Globus pallidus (tissue), 1 donor: ENCODE measurements around the gene S100A11.

ENCODE experiments used
- DNase-seq: peaks from one replicate; pipeline ENCODE4 v3.0.0-alpha.2; 2015; ENCODE audit warnings: low spot score

S100A11 gene

DNA sequence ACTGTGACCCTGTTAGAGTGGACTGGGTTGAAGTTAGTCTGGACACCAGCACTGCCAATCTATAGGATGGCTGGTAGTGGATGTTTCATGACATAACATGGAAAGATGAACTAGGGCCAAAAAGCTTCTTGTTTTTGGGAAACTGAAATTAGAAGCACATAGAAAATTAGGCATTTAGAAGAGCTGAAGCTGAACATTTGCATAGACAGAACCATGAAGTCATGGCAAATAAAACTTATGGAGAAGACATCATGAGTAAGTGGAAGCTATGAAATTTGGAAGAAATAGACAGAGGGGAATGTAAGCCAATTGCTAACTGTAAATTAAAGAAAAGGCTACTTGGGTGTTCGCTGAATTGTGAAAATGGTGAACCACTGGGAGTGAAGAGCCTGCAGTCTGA, 2.7 kb upstream of the S100A11 start:
- DNase-seq: no peak

DNA sequence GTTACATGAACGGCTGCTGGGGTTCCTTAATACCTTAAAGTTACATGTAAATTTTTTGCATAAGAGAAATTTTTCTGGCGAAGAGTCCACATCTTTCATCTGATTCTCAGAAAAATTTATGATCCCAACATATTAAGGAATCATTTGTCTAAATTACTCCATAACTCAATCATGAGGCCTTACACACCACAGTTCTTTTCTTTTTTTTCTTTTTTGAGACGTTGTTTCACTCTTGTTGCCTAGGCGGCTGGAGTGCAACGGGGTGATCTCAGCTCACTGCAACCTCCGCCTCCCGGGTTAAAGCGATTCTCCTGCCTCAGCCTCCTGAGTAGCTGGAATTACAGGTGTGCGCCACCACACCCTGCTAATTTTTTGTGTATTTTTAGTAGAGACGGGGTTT, 2.1 kb upstream of the S100A11 start:
- no peak for DNase-seq

DNA sequence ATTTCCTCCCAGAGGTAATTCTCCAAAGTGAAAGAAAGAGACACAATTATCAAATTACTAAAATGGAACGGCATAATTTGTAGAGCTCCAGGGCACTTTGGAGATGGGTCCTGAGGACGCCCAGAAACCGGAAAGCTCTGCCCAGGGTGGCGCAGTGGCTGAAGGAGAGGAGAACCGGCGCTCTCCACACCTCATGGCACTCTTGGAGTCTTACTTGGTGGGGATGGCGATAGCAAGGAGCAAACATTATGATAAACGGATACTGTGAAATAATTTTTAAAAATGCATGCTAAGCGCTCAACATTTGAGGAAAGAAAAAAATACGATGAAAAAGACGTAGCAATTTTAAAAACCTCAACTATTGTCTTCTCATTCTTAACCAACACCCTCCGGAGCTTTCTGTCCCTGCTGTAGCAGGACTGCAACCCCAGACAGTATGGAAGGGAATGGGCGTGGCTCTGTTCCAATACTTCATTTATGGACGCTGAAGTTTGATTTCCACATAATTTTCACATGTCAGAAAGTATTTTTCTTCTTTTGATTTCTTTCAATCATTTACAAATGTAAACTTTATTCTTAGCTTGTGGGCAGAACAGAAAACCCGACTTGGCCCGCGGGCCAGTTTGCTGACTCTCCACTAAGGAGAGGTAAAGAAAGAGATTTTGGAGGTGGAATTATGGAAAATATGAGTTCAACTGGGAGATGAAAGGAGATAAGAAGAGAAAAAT, 1.1 kb downstream of the S100A11 start:
- no peak for DNase-seq

DNA sequence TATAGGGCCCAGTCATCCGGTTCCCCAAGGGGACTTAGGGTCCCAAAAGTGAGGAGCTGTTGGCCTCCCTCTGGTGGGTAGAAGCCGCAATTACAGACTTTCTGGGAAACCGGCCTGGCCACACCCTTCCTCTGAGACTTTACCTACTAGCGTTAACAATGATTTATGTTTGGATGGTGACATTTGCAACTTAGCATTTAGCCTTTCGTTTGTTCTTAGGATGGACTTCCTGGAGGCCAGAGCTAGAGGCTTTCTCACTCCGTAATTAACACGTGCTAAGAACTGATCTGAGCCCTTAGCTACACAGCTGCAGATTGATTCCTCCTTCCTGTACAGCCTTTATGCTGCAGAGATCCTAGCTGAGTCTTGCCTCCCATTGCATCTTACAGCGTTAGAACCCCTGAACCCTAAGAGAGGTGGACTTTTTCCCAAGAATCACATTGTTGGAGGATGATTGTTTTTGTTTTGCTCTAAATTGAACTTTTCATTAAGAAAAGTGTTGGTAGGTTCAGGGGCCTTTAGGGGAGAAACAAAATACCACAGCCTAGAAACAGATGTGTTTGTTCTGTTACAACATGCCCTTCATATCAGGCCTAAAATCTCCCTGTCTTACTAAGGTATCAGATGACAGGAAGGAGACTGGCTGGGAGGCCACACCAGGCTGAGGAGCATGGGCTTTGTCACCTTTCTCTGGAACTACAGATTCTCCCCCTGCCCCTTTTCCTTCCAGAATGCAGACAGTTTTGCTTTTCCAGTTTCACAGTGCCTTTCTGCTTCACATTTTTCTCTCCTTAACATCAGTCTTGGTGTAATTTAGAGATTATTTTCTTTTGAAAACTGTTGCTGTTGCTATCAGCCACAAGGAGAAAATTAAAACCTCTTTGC, 1.9 kb downstream of the S100A11 start:
- DNase-seq: no peak

DNA sequence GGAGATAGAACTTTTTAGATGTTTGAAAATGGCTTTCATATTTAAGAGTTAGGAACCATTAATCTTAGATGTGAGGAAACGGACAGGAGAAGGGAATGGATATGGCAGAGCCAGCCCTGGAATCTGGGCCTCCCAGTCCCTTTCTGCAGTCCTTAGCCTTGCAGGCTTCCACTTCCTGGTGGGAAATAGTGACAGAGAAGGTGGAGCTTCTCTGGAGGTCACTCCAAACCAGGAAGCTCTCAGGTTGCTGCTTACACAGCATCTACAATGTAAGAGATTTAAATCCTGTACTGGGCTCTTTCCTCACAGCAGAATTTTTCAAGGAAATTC, 2.5 kb downstream of the S100A11 start:
- no peak for DNase-seq

DNA sequence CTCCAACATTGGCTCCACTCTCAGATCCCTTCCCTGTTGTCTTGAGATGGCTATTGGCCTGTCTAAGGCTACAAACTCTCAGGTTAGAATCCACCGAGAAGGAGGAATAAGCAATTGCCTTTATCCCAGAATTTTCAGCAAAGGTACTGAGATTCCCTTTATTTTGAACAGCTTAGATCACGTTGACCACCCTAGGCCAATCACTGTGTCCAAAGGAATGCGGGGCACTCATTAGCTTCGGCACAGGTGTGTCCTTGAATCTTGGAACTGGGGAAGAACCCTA, 6.9 kb downstream of the S100A11 start:
- no peak for DNase-seq

DNA sequence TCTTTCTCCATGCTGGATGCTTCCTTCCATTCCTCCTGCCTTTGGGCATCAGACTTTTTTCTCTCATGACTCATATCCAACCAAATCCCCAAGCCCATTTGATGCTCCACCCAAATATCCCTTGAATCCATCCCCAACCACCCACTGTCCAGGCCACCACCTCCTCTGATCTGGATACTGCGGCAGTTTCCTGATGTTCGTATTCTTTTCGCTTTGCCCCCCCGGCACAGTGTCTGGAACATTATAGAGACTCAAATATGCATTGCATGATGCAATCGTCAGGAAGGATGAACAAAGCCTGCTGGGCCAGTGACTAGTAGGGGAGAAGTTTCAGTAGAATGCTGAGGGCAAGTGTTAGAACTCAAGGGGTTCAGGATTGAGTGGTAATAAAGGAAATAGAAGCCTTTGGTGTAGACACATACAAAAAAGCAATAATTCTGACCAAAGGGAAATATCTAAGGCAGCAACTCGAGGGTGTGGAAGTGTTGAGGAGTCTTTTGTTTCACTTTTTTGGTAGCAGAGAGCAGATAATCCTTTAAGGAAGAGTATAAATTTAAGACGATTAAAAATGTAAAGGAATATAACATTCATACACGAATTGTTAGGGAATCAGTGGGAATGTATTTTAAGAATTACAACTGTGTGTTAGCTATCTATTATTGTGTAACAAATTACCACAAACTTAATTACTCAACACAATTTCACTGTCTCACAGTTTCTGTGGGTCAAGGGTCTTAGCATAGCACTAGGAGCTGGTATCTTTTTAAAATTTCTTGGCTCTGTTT, 7.5 kb downstream of the S100A11 start:
- no peak for DNase-seq

DNA sequence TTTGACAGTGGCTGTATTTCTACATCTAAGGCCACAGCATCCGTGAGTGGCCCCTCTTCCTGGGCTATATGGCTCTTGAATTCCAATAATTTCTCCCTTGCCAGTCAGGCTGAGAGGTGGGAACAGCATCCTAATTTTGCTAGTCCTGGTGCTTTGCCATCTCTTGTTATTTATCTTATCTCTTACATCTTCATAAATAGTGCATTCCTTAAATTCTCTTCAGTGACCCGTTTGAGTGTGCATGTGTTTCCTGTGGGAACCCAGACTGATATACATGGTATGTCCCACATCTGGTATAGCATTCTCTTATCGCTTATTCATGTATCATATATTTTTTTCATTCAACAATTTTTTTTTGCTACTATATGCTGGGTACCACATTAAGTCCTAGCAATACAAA, 9.9 kb downstream of the S100A11 start:
- DNase-seq: no peak

DNA sequence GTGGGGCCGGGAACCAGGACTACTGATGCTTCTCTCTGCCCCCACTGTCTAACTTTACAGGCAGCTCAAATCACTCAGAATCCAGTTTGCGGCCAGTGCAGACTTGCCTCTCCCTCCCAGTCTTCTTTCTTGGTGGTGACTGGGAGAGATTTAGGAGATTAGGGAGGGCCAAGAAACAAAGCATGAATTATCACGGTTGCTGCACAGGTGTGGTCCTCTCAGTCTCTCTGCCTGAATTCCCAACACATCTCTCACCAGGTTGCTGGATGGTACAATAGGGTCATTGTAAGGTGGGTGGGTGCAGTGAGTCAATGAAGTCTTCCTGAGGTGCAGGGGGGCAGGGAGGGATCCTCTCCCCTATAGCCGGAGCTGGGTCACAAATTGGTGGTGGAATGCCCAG, 12.6 kb downstream of the S100A11 start:
- DNase-seq: no peak

DNA sequence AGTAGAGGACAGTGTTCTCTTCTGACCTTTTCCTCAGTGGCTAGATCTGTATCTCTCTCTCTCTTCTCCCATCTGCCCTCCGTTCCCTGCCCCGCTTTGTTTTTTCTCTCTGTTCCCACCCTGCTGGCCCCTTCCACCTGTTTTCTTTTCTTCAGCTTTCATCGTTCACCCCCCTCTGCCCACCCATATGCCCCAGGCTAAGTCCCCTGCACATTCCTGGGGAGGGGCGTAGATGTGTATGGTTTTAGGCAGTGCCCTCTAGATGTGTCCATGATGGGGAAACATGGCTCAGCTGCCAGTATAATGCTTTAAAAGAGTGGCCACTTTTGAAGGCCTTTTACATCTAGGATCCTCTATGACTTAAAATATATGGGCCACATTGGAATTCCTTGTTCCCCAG, 13.6 kb downstream of the S100A11 start:
- DNase-seq: no peak

DNA sequence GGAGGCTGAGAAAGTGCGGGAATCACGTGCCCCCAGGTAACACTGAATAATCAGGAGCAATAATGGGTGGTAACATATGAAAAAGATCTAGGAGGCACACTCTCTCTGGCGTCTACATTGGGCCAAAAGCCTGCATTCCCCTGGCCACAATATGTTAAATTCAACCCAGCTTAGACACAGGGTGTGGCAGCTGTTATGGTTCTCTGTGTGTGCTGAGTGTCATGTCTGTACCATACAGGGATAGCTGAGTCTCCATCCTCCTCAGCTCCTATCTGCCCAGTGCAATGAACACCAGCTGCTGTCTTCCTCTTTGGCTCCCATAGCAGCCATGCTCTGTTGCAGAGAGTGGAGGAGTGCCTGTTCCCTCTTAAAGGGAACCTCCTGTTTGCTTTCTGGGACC, 14.3 kb downstream of the S100A11 start:
- no peak for DNase-seq

DNA sequence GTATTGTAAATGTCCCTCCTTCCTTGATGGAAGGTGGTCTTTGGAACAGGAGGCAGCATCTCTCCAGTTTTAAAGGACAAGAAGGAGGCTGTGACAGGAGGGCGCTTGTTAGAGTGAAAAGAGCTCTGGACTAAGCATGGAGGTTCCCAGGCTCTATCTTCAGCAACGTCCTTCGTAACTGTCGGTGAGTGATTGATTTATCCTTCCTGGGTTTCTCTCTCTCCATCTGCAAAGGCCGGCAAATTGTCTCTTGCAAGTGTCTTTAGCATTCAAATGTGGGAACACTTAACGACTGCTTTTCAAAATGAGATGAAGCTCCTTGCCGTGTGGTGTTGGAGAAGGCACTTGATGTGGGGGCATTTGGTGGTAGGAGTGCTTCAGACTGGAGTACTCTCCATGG, 15.2 kb downstream of the S100A11 start:
- no peak for DNase-seq

DNA sequence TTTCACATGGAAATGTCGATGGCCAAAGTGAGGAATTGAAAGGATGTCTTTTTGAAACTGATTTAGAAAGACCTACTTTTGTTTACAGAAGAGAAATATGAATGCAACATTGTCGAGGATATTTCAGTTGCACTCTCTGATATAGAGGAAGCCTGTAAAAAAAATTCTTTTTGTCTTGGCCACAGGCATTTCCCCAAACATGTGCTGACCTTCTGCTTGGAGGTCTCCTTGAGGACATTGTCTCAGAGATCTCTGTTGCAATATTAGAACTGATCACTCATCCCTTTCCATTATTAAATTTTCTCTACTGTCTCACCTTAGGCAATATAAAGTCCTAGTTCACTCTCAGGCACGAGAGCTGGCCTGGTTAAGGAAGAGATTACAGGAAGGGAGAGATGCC, 16.0 kb downstream of the S100A11 start:
- no peak for DNase-seq

DNA sequence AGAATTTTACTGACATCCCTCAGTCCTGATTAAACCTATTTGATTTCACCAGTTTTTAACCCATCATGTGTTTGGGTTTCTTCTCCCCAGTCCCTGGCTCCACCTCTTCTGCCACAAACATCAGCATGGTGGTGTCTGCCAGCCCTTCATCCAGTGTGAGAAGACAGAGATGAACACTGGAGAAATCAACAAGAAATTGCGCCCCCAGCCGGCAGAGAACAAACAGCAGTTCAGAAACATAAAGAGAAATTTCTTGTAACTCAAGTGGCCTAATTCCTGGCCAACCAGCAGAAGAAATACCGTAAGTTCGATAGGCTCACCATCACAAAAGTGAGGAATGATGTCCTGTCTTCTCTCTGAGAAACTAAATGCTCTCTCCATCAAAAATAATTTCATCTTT, 18.3 kb downstream of the S100A11 start:
- DNase-seq: no peak

DNA sequence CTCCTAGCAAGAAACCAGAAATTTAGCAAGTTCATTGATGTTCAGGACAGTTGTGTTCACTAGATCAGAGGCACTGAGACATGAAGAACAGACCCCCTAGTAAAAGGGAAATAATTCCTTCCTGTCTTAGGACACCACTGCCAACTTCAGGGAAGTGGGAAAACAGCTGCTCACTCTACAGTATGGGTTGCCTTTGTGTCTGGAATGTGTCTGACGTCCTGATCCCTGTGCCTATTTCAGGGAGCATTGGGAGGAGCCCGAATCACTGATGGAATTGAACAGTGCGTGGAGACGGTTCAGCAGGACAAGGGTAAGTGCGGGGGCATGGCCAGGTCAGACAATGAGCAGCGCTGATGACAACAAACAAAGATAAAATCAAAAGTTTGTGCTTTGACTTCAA, 21.0 kb downstream of the S100A11 start:
- DNase-seq: no peak

DNA sequence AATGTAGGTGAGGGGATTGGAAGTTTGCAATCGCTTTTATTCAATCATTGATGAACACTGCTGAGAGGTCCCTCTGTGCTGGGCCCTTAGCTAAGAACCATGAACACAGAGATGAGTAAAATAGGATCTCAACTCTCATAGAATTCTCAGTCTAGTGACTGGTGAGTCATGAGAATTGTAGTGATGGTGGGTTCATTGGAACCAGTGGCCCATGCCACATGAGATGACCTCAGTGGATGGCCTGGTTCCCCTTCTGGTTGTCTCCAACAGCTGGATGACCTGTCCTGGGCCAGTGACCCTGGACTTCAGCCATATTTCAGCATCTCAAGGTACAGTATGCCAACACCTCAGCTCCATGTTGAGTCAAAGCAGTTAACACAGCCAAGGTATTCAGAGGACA, 21.9 kb downstream of the S100A11 start:
- no peak for DNase-seq

DNA sequence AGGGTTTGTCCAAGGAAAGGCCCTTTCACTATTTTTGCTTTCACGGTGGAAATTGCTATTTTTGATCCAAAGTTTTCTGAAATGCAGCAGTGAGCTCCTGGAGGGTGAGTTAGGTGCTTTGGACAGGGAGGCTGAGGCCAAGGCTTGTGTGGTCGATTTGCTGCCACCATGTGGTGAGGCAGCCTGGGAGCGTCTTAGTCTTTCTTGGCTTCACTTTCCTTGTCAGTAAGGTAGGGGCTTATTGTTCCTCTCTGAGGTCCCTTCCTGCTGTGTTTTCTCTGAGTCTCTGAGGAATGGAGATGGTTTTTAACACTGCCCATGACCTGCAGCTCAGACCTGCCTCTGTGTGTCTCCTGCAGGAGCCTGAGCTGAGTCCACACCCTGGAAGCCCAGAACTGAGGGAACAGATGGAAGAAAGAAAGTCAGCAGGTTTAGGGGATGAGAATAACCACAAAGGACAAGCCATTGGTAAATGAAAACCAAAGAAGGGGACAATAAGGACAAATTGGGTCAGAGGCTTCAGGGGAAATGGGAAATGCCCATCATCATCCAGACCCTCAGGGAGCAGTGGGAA, 23.1 kb downstream of the S100A11 start:
- no peak for DNase-seq

DNA sequence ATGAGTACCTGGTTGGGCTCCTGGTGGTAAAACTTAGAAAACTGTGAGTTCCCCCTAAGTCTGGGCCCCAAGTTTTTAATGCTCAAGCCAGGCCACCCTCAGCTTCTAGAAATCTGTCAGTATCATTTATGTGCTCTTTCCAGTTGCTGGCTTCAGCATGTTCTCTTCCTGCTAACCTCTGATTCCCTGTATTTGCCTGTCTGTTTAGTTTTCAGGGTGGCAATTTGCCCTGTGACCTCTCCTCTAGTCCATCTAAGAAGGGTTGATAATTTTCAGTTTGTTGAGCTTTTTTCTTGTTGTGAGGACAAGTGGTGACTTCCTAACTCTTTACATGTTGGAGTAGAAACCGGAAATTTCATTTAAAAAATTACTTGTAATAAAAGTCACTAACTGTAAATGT, 27.1 kb downstream of the S100A11 start:
- no peak for DNase-seq

DNA sequence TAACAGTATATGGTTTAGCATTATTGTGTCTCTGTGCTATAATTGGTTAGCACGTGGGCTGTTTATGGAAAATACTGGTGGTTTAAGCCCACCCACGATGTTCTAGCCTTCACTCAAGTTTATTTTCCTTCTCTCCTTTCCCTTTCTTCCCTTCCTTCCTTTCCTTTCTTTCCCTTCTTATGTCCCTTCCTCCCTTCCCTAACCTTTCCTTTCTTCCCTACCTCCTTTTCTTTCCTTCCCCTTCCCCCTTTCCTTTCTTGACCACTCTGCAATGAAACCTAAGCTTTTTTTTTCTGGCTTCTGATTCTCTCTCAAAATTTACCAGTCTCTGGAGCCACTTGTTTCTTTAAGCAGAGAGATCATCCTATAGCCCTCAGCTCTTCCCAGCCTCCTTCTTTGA, 29.8 kb downstream of the S100A11 start:
- no peak for DNase-seq

DNA sequence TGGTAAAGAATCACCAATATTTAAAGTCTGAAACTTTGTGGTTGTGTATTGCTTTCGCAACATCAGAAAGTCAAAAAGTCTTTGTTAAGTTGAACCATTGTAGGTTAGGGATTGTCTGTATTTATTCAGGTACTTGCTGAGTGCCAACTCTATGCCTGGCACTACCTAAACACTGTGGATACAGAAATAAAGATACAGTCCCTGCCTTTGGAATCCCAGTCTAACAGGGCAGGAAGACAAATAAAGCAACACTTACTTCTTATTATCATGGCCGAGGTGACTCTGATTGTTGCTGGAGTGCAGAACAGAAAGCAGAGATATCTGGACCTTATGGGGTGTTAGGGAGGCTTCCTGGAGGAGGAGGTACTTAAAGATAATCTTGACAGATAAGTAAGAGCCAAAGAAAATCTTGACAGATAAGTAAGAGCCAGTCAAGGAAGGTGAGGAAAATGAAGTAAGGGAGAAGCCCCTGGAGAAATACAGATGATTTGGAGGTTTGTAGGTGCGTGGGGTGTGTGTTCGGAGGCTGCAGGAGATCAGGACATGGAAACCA, 31.4 kb downstream of the S100A11 start:
- no peak for DNase-seq

DNA sequence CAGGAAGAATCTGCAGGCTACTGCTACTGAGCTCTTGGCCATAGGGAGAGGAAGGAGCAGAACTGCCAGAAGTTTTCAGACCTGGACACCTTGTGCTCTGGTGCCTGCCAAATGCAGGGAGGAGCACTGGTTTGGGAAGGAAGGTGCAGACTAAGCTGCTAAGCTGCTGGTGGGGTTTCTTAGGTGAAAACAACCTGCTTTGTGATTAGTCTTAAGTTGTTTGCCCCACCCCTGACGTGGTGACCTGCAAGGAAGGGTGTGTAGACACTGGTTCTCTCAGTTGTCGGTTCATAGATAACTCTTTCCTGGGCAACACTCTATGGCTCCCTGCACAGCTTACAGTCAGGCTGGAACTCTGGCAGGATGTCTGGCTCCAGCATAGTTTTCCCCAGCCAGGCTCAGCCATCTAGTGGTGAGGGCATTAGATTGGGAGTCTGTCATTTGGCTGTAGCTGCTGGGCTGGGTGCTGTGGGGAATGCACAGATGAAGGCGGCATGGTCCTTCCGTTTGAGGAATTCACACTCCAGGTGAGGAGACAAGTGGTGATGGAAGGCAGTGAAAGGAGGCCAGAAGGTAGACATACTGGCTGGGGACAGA, 32.9 kb downstream of the S100A11 start:
- no peak for DNase-seq

DNA sequence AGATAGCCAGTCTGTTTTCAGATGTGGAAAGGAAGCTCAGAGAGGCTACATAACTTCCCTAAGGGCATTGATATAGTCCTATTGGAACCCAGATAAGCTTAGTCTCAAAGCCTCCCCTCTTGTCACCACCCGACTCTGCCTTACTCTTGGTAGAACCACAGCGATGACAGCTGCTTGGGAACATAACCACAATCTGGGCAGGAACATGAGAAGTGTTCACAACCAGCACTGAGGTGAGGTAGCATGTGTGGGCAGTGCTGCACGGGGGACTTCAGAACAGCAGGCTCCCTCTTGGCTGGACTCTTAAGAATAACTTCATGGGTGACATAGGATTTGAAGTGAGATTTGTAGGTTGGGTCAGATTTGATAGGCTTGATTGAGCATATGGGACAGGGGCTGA, 33.8 kb downstream of the S100A11 start:
- DNase-seq: no peak
